Activated CD4-positive, alpha-beta T cell treated with anti-CD3 and anti-CD28 coated beads, Interleukin-2, amount 50 U/mL, for 4 hours (primary cell): ENCODE results near the gene PITPNM2.
"Not testable (repeated sequence)": the region's sequence is repeated elsewhere in the genome, so short reads cannot be mapped to it uniquely, and the experiment has no call there.

ENCODE experiments used
- DNase-seq, 2 experiments: peaks; one replicate each; pipeline ENCODE4 v3.0.0-alpha.2; 2020

The PITPNM2 gene

GRCh38 chr12:123115409-123116121, 35.3 kb downstream of the PITPNM2 start:
- DNase-seq: no peak

- no peak for DNase-seq
Measured at GRCh38 chr12:123114304-123115083, 36.4 kb downstream of the PITPNM2 start.

- DNase-seq: no peak
Measured at GRCh38 chr12:123113026-123113425, 37.9 kb downstream of the PITPNM2 start.

- DNase-seq: no peak
Measured at GRCh38 chr12:123111498-123112165, 39.3 kb downstream of the PITPNM2 start.

- no peak for DNase-seq
Measured at GRCh38 chr12:123109319-123109772, 41.5 kb downstream of the PITPNM2 start.

GRCh38 chr12:123108682-123109066, 42.2 kb downstream of the PITPNM2 start:
- DNase-seq: no peak

- DNase-seq: no peak
Measured at GRCh38 chr12:123107926-123108681, 42.8 kb downstream of the PITPNM2 start.

GRCh38 chr12:123106640-123107359, 44.1 kb downstream of the PITPNM2 start:
- DNase-seq: peak; percentile 16 to 38

GRCh38 chr12:123105211-123105826, 45.6 kb downstream of the PITPNM2 start:
- no peak for DNase-seq

- DNase-seq: no peak
Measured at GRCh38 chr12:123104809-123105208, 46.1 kb downstream of the PITPNM2 start.

- DNase-seq: not testable (repeated sequence)
Measured at GRCh38 chr12:123104094-123104493, 46.8 kb downstream of the PITPNM2 start.

- DNase-seq: no peak
Measured at GRCh38 chr12:123102781-123103503, 47.9 kb downstream of the PITPNM2 start.

GRCh38 chr12:123102366-123102765, 48.5 kb downstream of the PITPNM2 start:
- DNase-seq: no peak

- no peak for DNase-seq
Measured at GRCh38 chr12:123101526-123101925, 49.4 kb downstream of the PITPNM2 start.
